ENCODE data around the gene TNFRSF25.
A peak's percentile ranks its signal among the peaks of the same experiment; 100 is the strongest.

Gene TNFRSF25

DNA sequence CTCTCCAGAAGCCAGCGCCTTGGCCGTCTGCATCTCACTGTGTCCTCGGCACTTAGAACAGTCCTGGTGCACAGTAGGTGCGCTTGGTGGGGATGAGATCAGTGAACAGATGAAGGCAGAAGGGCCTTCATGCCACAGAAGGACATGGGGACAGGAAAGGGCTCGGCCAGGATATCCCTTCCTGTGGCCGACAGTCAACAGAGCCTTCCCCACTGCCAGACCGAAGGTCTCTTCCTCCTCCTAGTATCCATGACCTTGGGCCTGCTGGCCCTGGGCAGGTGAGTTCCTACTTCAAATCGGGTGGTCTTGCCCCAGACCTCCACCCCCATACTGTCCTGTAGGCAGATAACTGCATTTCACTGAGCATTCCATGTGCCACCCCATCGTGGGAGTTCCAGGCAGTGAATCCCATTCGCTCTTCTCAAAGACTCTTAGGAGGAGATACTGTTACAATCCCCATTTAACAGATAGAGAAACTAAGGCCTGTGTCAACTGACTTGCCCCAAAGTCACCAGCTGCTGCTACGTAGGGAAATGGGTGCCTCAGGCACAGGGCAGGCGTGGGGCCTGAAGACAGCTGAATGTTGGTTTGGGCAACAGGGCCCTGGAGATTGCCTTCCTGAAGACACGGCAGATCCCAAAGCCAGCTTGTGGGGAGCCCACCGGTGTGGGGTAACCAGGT, 22.0 kb upstream of the TNFRSF25 start:
- no peak for DNase-seq (ENCODE audit: low read depth in 3 of 3)

DNA sequence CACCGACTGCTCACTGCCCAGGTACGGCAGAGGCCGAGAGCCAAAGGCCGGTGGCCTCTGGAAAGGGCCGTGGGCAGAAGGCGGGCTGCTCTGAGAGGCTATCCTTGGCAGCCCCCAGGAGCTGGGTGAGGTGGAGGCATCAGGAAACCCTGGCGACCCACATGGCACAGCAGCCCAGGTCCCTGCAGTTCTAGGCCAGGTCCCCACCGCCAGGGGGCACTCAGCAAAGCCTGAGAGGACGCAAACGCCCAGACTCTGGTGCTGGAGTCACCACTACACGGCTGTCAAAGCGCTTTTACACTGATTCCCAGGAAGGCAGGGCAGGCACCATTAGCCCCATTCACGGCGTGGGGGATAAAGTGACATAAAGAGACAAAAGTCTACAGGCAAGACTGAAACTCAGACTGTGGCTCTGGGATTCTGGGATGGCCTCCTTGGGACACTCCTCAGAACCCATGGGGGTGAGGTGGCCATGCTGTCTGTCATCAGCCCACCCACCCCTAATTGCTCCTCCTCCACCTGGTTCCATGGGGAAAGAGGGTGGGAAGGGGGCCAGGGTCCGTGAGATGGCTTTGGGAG, 20.5 kb upstream of the TNFRSF25 start:
- DNase-seq (ENCODE audit: low read depth in 3 of 3): peak; percentile 76 to 84 (median 80)

DNA sequence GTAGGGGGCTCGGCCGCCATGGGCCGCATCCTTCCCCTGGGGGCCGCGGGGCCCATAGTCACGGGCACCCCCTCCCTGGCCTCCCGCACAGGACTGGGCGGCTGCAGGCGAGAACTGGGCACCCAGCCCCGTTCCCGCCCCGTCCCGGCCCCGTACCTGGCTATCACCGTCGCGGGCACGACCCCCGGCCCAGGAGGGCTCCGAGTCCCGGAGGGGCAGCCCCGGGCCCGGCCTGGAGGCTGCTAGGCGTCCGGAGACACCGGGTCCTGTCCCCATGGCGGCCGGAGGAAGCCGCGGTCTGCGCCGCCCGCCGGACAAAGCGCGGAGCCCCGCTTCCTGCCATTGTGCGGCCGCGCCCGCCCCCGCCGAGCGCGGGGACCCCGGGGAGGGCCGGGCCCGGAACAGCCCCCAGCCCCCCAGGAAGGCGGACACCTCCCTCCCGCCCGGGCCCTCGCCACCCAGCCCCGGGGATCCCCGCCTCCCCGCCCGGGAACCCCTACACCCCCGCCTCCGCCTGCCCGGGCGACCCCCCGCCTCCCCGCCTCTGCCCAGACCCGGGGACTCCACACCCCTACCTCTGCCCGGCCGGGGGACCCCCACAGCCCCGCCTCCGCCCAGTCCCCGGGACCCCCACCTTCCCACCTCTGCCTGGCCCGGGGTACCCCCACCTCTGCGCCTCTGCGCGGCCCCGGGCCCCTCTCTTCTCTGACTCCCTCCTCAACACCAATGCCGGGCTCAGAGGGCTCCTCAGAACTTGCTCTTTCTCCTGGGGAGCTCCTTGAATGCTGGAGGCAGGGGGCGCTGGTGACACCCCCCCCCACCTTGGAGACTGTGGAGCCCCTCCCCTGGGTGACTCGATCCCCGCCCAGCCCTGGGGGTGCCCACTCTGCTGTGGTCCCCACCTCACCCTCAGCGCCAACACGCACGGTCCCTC, 19.5 kb upstream of the TNFRSF25 start:
- no peak for DNase-seq (ENCODE audit: low read depth in 3 of 3)

DNA sequence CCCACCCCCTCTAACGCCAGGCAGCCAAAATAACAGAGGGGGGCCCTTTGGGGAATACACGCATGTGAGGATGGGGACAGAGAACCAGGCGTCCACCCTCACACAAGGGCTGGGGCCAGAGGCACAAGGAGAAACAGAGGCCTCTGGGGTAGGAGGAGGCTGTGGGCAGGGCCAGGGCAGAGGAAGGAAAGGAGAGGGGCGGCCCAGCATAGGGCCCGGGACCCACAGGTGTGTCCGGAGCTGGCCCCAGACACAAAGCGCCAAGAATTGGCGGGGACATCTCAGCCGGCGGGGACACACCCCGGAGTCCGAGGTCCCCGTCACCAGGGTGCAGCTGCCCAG, 18.8 kb upstream of the TNFRSF25 start:
- DNase-seq (ENCODE audit: low read depth in 3 of 3): no peak

DNA sequence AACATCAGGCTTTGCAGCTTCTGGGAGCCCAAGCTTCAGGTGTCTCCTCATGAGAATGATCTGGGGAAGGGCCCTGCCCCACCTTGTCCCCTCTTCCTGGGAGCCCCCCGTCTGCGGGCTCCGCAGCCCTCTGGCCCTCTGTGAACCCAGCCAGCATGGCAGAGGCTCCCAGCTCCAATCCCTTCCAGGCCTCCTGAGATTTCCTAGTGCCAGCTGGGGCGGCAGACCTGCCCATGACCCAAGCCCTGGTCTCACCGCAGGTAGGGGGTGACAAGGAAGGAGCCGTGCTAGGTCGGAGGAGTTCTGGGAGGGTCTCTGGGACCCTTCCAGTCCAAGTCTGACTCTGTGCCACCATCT, 17.8 kb upstream of the TNFRSF25 start:
- no peak for DNase-seq (ENCODE audit: low read depth in 3 of 3)

DNA sequence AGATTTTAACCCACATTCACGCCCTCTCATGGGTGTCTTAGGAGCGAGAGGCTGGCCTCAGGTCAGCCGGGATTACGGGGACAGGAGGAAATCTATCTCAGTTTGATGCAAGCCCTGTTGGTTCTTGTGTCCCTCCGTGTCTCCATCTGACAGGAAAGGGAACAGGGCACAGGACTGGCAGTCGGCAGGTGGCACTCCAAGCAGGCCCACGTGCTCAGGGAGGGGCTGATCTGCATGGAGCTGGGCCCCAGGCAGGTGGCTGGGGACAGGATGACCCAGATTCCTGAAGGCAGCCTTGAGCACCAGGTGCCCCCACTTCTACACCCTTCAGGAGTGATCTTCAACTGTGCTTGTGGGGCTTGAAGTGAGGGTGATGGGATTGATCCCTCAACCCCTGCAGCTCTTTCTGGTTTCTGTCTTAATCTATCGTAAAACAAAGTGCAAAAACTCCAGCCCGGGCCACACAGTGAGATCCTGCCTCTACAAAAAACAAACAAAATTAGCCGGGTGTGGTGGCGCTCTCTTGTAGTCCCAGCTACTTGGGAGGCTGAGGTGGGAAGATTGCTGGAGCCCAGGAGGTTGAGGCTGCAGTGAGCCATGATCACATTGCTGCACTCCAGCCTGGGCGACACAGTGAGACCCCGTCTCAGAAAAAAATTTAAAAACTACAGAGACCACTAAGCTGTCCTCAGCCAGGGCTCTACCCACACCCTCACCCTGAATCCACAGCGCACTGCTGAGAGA, 17.2 kb upstream of the TNFRSF25 start:
- DNase-seq (ENCODE audit: low read depth in 3 of 3): no peak

DNA sequence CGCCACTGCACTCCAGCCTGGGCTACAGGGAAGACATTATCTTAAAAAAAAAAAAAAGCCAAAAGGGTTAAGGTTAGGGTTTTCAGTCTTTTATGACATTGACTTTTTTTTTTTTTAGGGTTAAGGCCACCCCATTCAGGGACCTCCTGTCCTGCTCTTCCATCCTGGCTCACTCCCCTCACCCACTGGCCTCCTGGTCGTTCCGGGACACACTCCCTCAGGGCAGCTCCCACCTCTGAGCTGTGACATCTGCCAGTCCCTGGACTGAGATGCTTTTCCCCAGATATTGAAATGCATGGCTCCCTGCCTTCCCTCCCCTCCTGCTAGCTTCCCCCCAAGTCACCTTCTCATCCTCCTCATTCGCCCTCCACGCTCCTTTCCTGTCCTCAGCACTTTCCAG, 15.8 kb upstream of the TNFRSF25 start:
- no peak for DNase-seq (ENCODE audit: low read depth in 3 of 3)

DNA sequence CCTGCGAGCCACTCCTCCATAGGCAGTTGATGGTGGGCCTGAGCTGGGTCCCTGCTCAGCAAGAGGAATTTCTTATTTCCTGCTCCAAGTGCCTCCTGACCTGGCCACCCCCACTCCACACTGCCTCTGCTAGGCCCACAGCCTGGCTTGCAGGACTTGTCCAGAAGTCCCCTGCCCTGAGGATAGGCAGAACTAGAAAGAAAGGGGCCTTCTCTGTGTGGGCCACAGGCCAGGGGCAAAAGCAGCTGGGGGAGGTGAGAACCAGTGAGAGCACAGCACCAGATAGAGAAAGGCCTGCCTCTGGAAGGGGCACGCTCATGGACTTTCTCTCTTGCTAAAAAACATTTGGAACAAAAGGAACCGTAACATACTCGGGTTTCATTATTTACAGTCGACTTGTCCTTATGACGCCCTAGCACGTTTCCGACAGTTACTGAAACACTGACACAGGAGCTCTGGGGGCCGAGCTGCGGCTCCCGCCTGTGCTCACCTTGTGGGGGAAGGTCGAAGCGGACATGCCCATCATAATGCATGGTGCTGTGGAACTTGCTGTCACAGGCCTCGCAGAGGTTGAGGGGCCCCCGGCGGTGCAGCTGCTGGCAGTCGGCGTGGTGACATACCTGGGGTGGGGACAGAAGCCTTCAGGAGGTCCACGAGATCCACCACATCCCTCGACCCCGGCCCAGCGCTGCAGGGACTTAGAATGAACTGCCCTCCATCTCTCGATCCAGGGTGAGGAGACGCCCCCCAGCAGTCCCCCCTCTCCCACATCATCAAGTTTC, 11.3 kb upstream of the TNFRSF25 start:
- no peak for DNase-seq (ENCODE audit: low read depth in 3 of 3)

DNA sequence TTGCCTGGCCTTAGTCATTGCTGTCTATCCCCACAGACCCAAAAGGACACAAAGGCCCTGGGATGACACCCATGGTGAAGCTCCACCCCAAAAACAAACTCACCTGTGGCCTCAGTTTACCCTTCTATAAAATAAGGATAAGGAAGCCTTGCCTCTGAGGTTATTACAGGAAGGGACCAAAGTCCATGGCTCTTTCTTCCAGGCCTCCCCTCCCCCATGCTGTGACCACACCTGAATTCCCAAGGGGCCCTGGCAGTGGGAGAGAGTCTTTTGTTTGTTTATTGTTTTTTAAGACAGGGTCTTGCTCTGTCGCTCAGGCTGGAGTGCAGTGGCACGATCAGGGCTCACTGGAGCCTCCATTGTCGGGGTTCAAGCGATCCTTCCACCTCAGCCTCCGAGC, 10.5 kb upstream of the TNFRSF25 start:
- DNase-seq (ENCODE audit: low read depth in 3 of 3): no peak

DNA sequence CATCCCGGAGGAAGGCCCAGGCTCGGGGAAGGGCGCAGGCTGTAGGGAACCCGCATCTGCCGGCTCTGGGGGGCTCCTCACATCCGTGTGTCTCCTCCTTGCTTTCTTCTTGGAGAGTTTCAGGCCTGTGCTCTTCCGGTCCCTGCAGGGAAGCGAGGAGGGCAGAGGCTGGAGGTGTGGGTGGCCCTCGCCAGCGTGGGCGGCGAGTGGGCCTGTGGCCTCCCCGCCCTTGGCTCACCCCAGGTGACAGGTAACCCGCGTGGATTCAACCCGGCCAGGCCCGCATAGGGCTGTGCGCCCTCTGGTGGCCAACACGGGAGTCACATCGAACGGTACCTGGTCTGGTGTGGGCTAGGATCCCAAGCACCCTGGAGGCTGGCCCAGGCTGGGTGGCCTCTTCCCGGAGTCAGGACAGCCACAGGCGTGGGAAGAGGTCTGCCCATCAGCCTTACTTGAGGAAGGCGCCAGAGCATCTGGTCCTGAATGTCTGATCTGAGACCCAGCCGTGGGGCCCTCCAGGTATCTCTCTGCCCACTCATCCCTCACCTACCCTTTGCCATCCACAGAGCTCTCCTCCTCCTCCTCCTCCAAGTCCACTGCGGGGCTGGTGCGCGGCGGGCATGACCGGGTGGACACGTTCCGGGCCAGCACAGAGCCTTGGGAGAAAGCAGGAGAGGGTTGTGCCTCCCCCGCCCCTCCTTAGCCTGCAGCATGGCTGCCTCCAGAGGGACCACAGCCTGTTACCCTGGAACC, 9.6 kb upstream of the TNFRSF25 start:
- DNase-seq (ENCODE audit: low read depth in 3 of 3): peak in 2 of 3 experiments; percentile 71 to 76

DNA sequence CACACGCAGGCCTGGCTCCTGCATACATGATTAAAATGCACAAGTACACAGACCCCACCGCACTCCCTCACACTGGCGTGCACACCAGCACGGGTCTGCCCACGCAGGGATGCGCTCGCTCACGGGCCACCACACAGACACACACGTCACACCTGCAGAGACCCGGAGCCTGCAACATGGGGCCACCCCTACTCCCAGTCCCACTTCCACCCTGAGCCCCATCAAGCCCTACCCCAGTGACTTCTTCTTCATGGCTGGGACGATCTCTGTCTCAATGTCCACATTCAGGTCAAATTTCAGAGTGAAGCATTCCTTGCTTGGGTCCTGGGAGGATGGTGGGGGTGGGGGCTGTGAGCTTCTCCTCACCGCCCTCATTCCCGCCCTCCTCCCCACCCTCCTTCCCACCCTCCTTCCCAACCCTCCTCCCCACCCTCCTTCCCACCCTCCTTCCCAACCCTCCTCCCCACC, 8.9 kb upstream of the TNFRSF25 start:
- no peak for DNase-seq (ENCODE audit: low read depth in 3 of 3)

DNA sequence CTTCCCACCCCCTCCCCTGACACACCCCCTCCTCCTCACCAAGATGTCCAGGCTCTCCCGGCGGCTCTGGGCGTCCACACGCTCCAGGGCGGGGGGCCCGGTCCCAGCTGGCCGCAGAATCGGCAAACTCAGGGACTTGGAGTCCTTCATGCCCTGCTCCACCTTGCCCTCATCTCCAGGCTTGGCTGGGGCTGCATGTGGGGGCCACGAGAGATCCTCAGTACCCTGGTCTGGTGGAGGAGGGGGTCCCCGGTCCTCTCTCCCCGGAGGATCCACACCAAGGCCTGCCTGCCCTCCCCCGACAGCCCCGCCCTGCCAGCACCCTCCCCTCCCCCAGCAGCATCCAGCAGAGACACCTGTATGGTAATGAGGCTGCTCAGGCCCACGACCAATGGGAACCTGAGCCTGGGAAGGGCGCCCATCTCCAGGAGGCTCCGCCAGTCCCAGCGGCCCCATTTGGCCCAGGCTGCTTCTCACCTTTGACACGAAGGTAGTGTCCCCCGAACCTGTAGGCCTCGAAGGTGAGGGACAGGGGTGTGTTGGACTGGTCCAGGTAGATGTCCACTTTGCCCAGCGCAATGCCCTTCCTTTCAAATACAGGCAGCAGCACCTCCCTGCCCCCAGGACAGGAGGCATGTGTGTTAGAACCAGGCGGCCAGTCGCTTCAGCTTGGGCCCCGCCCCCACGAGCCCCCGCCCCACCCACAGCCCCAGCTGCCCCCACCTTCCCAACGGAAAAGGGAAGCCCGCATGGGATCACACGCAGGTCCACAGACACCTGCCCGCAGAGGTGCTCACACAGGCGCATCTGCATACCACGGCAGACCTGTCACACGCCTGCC, 8.2 kb upstream of the TNFRSF25 start:
- DNase-seq (ENCODE audit: low read depth in 3 of 3): no peak

DNA sequence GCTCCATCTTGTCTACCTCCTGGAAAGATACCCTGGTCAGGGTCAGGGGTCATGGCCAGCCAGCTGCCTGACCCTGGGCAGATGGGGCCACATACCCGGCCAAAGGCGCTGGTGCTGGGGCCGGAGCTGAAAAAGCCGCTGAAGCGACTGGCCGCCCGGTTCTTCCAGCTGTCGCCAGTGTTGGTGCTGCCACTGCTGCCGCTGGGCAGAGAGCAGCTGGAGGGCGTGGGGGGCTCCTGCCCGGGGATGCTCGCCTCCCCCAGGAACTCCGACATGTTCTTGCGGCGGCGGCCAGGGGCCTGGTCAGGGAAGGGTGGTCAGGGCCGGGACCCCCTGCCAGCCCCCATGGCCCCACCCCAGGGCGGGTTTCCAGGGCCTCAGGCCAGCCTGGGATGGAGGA, 7.2 kb upstream of the TNFRSF25 start:
- DNase-seq (ENCODE audit: low read depth in 3 of 3): no peak

DNA sequence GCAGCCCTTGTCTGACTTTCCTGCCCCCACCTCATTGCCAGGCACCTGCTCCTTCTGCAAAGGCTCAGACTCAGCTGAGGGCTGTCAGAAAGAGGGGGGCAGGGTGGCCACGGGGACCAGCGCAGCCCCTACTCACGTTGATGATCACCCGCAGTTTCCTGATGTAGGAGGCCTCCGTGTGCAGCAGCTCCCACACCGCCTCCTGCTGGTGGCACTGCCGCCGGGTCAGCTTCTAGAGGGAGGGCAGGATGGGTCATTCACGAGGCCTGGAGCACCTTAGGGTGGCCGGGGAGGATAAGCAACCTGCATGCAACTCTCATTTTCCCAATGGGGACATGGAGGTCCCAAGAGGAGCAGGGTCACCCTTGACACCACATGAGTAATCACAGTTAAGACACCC, 6.4 kb upstream of the TNFRSF25 start:
- DNase-seq (ENCODE audit: low read depth in 3 of 3): no peak

DNA sequence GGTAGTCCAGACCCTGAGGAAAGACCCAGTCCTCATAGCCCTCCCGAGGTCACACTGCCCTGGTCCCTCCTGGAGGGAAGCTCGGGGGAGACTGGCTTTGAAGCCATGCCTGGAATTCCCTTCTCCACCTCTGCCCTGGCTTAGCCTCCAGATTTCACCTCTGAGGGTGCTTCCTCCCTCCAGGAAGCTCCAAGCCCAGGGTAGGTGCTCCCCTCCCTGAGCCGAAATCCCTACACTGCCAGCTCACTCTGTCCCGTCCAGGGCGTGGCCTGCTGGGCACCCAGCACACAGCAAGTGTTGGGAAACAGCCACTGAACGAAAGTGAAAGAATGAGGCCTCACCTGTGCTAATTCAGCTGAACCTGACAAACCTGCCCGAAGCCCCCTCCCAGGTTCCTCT, 6.0 kb upstream of the TNFRSF25 start:
- DNase-seq (ENCODE audit: low read depth in 3 of 3): no peak

DNA sequence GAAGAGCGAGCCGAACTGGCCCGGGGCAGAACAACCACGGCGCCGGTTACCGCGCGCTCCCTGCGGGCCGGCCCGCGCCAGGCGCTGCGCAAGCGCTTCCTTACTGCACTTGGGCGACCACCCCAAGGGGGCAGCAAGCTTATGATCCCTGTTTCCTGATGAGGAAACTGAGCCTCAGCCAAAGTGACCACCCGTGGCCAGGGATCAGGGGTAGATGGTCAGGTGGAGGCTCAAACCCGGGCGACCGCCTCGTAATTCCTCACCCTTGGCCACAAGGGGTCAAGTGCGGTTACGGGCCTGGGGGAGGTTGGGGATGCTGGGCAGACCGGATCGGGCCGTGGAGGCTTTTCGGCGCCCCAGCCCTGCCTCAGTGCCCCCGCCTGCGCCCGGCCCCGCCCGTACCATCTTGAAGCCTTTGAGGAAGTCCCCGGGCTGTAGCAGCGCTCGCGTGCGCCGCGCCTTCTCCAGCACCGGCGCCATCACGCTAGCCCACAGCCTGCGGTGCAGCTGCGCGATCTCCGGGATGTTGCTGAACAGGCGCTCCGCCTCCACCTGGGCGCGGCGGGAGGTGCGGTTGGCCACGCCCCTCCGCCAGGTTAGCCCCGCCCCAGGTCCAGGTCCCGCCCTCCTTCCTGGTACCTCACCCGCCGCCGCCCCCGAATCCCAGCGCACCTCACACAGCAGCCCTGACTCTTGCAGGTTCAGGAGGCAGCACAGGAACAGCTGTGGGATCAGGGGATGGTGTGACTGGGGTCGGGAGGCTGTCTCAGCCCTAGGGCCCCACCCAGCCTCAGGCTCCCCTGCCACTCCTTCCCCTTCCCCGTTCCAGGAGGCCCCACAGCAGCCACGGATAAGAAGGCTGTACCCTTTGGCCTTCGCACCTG, 5.4 kb upstream of the TNFRSF25 start:
- no peak for DNase-seq (ENCODE audit: low read depth in 3 of 3)

DNA sequence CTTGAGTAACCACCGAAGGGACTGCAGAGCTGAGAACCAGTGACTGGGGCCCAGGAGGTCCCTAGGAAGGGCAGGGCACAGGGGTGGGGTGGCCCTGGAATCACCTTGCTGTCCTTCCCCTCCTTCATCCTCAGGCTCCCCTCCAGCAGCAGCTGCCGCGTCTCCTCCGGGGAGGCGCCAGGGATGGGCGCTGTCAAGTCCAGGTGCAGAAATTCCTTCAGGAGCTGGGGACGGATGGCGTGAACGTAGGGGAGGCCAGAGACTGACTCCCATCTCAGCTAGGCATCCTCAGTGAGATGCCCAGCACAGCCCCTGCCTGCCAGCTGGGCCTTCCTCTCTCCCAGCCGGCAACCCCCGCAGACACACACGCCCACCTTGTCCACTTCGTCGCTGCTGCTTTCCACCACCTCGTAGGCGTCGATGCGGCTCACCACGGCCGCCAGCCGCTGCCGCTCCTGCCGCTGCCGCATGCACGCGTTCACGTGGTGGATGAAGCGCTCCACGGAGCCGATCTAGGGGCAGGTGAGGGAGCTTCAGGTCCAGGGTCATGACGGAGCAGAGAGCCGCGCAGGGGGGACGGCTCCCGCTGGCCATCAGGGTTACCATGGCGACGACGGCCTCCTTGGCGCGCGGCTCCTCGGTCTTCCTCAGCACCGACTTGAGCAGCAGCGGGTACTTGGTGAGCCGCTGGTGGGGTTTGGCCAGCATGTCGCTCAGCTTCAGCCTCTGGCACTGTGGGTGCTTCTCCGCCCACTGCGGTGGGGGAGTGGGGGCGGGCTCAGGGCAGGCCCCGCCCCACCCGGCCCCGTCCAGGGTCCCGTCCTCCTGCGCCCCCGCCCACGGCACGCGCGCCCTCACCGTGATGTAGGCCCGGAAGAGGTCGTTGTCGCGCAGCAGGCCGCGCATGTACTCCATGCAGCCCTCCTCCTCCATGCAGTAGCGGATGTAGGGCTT, 4.4 kb upstream of the TNFRSF25 start:
- no peak for DNase-seq (ENCODE audit: low read depth in 3 of 3)
